Upper lobe of left lung (tissue), 6 donors: ENCODE measurements around the gene ADD2. TPM values are rescaled to one million over a fixed set of nuclear protein-coding genes. Genes with fewer than 3 reads are reported as not detected.

Experiments used
- ATAC-seq, 2 donors: fragments of 200-7000 bp; cut with Tn5 transposase; one replicate each; pipeline ENCODE4 v1.9.1; 2022; ENCODE audit warnings: mild to moderate bottlenecking in 2 of 2, moderate library complexity in 2 of 2; ENCODE audit not compliant: low FRiP score in 2 of 2
- DNase-seq, 2 donors: peaks; one replicate each; pipeline ENCODE4 v3.0.0-alpha.2; 2019 to 2020
- H3K27ac ChIP-seq, 4 donors: fragments of 200-600 bp; sonication (generic); one replicate each; pipeline ENCODE4 v1.5.1; 2016 to 2019
- H3K27me3 ChIP-seq, 4 donors: fragments of 200-600 bp; sonication (generic); one replicate each; pipeline ENCODE4 v1.5.1; 2017 to 2019
- H3K36me3 ChIP-seq, 4 donors: fragments of 200-600 bp; sonication (generic); one replicate each; pipeline ENCODE4 v1.5.1; 2016 to 2019
- H3K4me1 ChIP-seq, 4 donors: fragments of 200-600 bp; sonication (generic); one replicate each; pipeline ENCODE4 v1.5.1; 2018 to 2019
- H3K4me3 ChIP-seq, 4 donors: fragments of 200-600 bp; sonication (generic); one replicate each; pipeline ENCODE4 v1.5.1; 2017 to 2019; ENCODE audit warnings: mild to moderate bottlenecking in 2 of 4, moderate library complexity in 1 of 4
- H3K9me3 ChIP-seq, 4 donors: fragments of 200-600 bp; sonication (generic); one replicate each; pipeline ENCODE4 v1.5.1; 2018 to 2019
- CTCF ChIP-seq, 6 experiments: fragments of 450-650 bp in 4 of 6; fragments of 200-600 bp in 2 of 6; sonication (generic) in 2 of 6; IDR thresholded peaks; one replicate each; pipeline ENCODE4 v1.5.1; 2016 to 2019; ENCODE audit warnings: antibody characterized with exemption in 6 of 6
- EP300 ChIP-seq, 4 donors: sonication (generic); formaldehyde crosslinking; IDR thresholded peaks; one replicate each; pipeline ENCODE4 v1.5.1; 2017; ENCODE audit warnings: antibody characterized with exemption in 4 of 4, control low read depth in 2 of 4
- POLR2A ChIP-seq, 4 donors: fragments of 450-650 bp; IDR thresholded peaks; one replicate each; pipeline ENCODE4 v1.5.1; 2016 to 2017; ENCODE audit warnings: antibody characterized with exemption in 4 of 4, mild to moderate bottlenecking in 2 of 4
- POLR2AphosphoS5 ChIP-seq, 2 donors: sonication (generic); formaldehyde crosslinking; IDR thresholded peaks; one replicate each; pipeline ENCODE4 v1.5.1; 2017; ENCODE audit warnings: antibody characterized with exemption in 2 of 2
- WGBS, 2 donors: methylation state at CpG; one replicate each; pipeline ENCODE4 v1.1.5; 2017 to 2018; 5-methylcytosine and 5-hydroxymethylcytosine counted together
- total RNA-seq, 6 donors: library from RNA; depleted of rRNA in 4 of 6; stranded (reverse); fragments of >200 nt in 4 of 6; gene quantifications; one replicate each; pipeline versions ENCODE4 v1.1.0 to v1.2.1, GENCODE V29; 2016 to 2021
- donor health status: DM: no; HTN: no; CAD: no; lungs with moderate emphysema.
- donor health status: DM: no; HTN: yes; CAD: no; lungs with severe emphysema.

ADD2 gene
- total RNA-seq, 6 donors from 2014 or later: under 0.01 to 3.3 (median 0.50) TPM

- no peak overlapping the region for H3K27ac ChIP-seq
- TF ChIP-seq CTCF (IDR thresholded peaks at IDR 0.05) (no peak), EP300 (IDR thresholded peaks at IDR 0.05) (no peak), POLR2AphosphoS5 (IDR thresholded peaks at IDR 0.05) (no peak), POLR2A (IDR thresholded peaks at IDR 0.05) (no peak)
- H3K27me3 ChIP-seq: no peaks in the 10 kb centered on the region
- no peaks in the 10 kb centered on the region for H3K36me3 ChIP-seq
- DNase-seq: no peak
- no peaks in the 10 kb centered on the region for H3K9me3 ChIP-seq
- H3K4me3 ChIP-seq: no peak overlapping the region
- ATAC-seq: no peak
- no peaks in the 10 kb centered on the region for H3K4me1 ChIP-seq
- WGBS, 2 donors: 95 to 100% methylated on average over 3 of the region's 3 CpGs
Observed at GRCh38 chr2:70776266-70776665, 8.3 kb upstream of the ADD2 start.

- no peak for DNase-seq
- no peak overlapping the region for H3K4me3 ChIP-seq
- H3K27me3 ChIP-seq: no peaks in the 10 kb centered on the region
- no peak for ATAC-seq
- 60 to 65% methylated on average over 2 of the region's 2 CpGs for WGBS, 2 donors
- H3K4me1 ChIP-seq: no peaks in the 10 kb centered on the region
- H3K36me3 ChIP-seq: no peaks in the 10 kb centered on the region
- TF ChIP-seq CTCF (IDR thresholded peaks at IDR 0.05) (no peak), EP300 (IDR thresholded peaks at IDR 0.05) (no peak), POLR2A (IDR thresholded peaks at IDR 0.05) (no peak), POLR2AphosphoS5 (IDR thresholded peaks at IDR 0.05) (no peak)
- no peak overlapping the region for H3K27ac ChIP-seq
- H3K9me3 ChIP-seq: no peaks in the 10 kb centered on the region
Observed at GRCh38 chr2:70775141-70775540, 7.1 kb upstream of the ADD2 start.

GRCh38 chr2:70772486-70773155 is 4.6 kb upstream of the ADD2 start:
- 44 to 61% methylated on average over 1 to 2 of the region's 2 CpGs for WGBS, 2 donors
- TF ChIP-seq EP300 (IDR thresholded peaks at IDR 0.05): no peak
- TF ChIP-seq POLR2AphosphoS5 (IDR thresholded peaks at IDR 0.05): no peak
- TF ChIP-seq CTCF (IDR thresholded peaks at IDR 0.05): no peak
- TF ChIP-seq POLR2A (IDR thresholded peaks at IDR 0.05): no peak
- no peak for ATAC-seq
- Histone ChIP-seq H3K27ac (no peak overlapping the region), H3K27me3 (peaks cover 0 to 6% (median 2%) of the 10 kb centered on the region in 4 donors), H3K4me1 (peaks cover 2 to 8% (median 4%) of the 10 kb centered on the region in 4 donors), H3K36me3 (no peaks in the 10 kb centered on the region), H3K9me3 (no peaks in the 10 kb centered on the region), H3K4me3 (no peak overlapping the region)
- DNase-seq: no peak

GRCh38 chr2:70771446-70771845 is 3.4 kb upstream of the ADD2 start:
- H3K27ac ChIP-seq: no peak overlapping the region
- no peak for ATAC-seq
- H3K36me3 ChIP-seq: no peaks in the 10 kb centered on the region
- H3K9me3 ChIP-seq: no peaks in the 10 kb centered on the region
- TF ChIP-seq POLR2AphosphoS5 (IDR thresholded peaks at IDR 0.05) (no peak), POLR2A (IDR thresholded peaks at IDR 0.05) (no peak), EP300 (IDR thresholded peaks at IDR 0.05) (no peak), CTCF (IDR thresholded peaks at IDR 0.05) (no peak)
- DNase-seq: no peak
- H3K4me3 ChIP-seq: no peak overlapping the region
- 83 to 89% methylated on average over 2 of the region's 2 CpGs for WGBS, 2 donors
- peaks cover 0 to 16% (median 7%) of the 10 kb centered on the region in 4 donors for H3K27me3 ChIP-seq
- H3K4me1 ChIP-seq: peaks cover 14 to 20% (median 15%) of the 10 kb centered on the region in 4 donors

- TF ChIP-seq POLR2A (IDR thresholded peaks at IDR 0.05) (no peak), POLR2AphosphoS5 (IDR thresholded peaks at IDR 0.05) (no peak), CTCF (IDR thresholded peaks at IDR 0.05) (no peak), EP300 (IDR thresholded peaks at IDR 0.05) (no peak)
- Histone ChIP-seq H3K27me3 (peaks cover 0 to 18% (median 7%) of the 10 kb centered on the region in 4 donors), H3K36me3 (no peaks in the 10 kb centered on the region), H3K27ac (no peak overlapping the region), H3K4me3 (no peak overlapping the region), H3K4me1 (peaks cover 14 to 20% (median 16%) of the 10 kb centered on the region in 4 donors), H3K9me3 (no peaks in the 10 kb centered on the region)
- DNase-seq (no peak), ATAC-seq (no peak)
- 65 to 73% methylated on average over 2 of the region's 2 CpGs for WGBS, 2 donors
Observed at GRCh38 chr2:70769450-70769849, 1.4 kb upstream of the ADD2 start.
